H1 (cell line): Measurements from ENCODE around the gene ATP6V0A1.

Experiments used
- CREB1 ChIP-seq: IDR thresholded peaks from 2 replicates; pipeline ENCODE4 v1.6.1; 2012; ENCODE audit warnings: inconsistent platforms
- NRF1 ChIP-seq: IDR thresholded peaks from 2 replicates; pipeline ENCODE4 v1.6.1; 2011; ENCODE audit warnings: mild to moderate bottlenecking, low read depth, low read length, improper control_type of control experiment
- TAF1 ChIP-seq: IDR thresholded peaks from 2 replicates; pipeline ENCODE4 v1.6.1; 2011; ENCODE audit warnings: mild to moderate bottlenecking, low read depth, low read length
- TF ChIP-seq, protein P1 (sequence below), 3 experiments: IDR thresholded peaks; 1 replicate in 2 of 3; 2 replicates in 1 of 3; pipeline versions ENCODE4 v1.5.1 to v1.6.1; 2011; ENCODE audit warnings: low read length in 3 of 3, mild to moderate bottlenecking in 3 of 3, inconsistent platforms in 2 of 3, low read depth in 1 of 3, moderate library complexity in 1 of 3; ENCODE audit not compliant: insufficient read depth in 1 of 3; ENCODE audit errors: control extremely low read depth in 1 of 3

DNA sequence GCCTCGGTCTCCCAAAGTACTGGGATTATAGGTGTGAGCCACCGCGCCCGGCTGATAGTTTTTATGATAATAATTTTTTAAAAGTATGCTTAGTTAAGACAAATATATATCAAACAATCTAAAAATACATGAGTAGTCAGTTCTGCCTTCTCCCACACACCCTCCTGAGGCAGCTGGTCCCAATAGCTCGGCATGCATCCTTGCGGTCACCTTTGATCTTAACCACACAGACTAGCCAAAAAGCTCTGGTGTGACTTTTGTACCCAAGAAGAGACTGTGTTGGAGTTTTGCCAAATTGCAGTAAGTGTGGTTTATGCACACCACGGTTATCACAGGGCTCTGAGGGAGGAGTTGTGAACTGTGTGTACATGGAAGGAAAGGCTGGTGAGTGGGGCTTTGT, 25.6 kb downstream of the ATP6V0A1 start:
- TF ChIP-seq NRF1: no peak
- no peak for TF ChIP-seq TAF1
- no peak for TF ChIP-seq CREB1
- TF ChIP-seq, protein P1, sequence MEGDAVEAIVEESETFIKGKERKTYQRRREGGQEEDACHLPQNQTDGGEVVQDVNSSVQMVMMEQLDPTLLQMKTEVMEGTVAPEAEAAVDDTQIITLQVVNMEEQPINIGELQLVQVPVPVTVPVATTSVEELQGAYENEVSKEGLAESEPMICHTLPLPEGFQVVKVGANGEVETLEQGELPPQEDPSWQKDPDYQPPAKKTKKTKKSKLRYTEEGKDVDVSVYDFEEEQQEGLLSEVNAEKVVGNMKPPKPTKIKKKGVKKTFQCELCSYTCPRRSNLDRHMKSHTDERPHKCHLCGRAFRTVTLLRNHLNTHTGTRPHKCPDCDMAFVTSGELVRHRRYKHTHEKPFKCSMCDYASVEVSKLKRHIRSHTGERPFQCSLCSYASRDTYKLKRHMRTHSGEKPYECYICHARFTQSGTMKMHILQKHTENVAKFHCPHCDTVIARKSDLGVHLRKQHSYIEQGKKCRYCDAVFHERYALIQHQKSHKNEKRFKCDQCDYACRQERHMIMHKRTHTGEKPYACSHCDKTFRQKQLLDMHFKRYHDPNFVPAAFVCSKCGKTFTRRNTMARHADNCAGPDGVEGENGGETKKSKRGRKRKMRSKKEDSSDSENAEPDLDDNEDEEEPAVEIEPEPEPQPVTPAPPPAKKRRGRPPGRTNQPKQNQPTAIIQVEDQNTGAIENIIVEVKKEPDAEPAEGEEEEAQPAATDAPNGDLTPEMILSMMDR (IDR thresholded peaks at IDR 0.05; ENCODE audit: control extremely low read depth in 1 of 3, insufficient read depth in 1 of 3, low read depth in 1 of 3, low read length in 3 of 3): no peak
